Stomach smooth muscle (tissue), 2 donors: ENCODE results near the gene VWA7.
"Not testable (repeated sequence)": the region's sequence is repeated elsewhere in the genome, so short reads cannot be mapped to it uniquely, and the experiment has no call there.

Experiments used
- H3K27ac ChIP-seq: one replicate; pipeline ENCODE4 v1.7.0; 2013; ENCODE audit warnings: mild to moderate bottlenecking, low read length, inconsistent platforms
- H3K27me3 ChIP-seq, 2 donors: one replicate each; pipeline ENCODE4 v1.7.0; 2013; ENCODE audit warnings: low read length in 2 of 2; ENCODE audit not compliant: insufficient read depth in 2 of 2, control insufficient read depth in 1 of 2
- H3K36me3 ChIP-seq, 2 donors: one replicate each; pipeline ENCODE4 v1.7.0; 2013; ENCODE audit warnings: low read length in 2 of 2; ENCODE audit not compliant: control insufficient read depth in 2 of 2, insufficient read depth in 2 of 2
- H3K4me1 ChIP-seq: one replicate; pipeline ENCODE4 v1.7.0; 2013; ENCODE audit warnings: low read length; ENCODE audit not compliant: control insufficient read depth, insufficient read depth
- H3K4me3 ChIP-seq, 2 donors: one replicate each; pipeline ENCODE4 v1.7.0; 2013; ENCODE audit warnings: low read length in 2 of 2
- H3K9ac ChIP-seq, 2 donors: one replicate each; pipeline ENCODE4 v1.7.0; 2013; ENCODE audit warnings: low read length in 2 of 2, mild to moderate bottlenecking in 1 of 2
- H3K9me3 ChIP-seq, 2 donors: one replicate each; pipeline ENCODE4 v1.7.0; 2013; ENCODE audit warnings: low read length in 2 of 2; ENCODE audit not compliant: control insufficient read depth in 2 of 2
- donor health status: healthy.
- donor health status: Pancreatic carcinoma.

VWA7 gene, protein sequence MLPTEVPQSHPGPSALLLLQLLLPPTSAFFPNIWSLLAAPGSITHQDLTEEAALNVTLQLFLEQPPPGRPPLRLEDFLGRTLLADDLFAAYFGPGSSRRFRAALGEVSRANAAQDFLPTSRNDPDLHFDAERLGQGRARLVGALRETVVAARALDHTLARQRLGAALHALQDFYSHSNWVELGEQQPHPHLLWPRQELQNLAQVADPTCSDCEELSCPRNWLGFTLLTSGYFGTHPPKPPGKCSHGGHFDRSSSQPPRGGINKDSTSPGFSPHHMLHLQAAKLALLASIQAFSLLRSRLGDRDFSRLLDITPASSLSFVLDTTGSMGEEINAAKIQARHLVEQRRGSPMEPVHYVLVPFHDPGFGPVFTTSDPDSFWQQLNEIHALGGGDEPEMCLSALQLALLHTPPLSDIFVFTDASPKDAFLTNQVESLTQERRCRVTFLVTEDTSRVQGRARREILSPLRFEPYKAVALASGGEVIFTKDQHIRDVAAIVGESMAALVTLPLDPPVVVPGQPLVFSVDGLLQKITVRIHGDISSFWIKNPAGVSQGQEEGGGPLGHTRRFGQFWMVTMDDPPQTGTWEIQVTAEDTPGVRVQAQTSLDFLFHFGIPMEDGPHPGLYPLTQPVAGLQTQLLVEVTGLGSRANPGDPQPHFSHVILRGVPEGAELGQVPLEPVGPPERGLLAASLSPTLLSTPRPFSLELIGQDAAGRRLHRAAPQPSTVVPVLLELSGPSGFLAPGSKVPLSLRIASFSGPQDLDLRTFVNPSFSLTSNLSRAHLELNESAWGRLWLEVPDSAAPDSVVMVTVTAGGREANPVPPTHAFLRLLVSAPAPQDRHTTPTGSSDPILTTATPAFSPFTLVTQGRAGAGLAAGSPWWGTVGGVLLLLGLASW

DNA sequence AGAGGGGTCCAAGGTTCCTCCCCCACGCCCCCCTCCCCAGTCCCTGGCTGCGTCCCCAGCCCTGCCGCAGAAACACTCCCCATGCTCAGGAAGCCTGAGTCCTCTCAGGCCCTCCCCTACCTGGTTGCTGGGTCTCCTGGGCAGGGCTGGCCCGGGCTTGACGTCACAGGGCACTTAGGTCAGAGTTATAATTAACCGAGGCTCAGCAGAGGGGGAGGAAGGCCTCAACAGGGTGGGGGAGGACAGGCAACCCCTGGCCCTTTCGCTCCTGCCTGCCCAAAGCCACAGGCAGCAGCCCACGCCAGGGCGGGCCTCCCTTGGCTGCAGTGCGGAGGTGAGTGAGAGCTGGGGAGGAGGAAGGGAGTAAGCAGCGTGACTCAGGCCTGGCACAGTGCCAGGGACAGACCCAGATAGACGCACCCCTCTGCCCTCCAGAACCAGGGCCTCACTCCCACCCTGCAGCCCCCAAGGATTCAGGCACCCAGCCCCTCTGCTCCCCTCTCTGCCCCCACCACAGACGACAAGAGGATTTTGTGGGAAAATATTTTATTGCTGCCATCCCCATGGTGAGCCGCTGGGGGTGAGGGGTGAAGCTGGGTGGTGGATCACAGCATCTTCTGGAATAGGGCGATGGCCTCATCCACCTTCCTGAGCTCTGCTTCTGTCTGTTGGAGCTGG is at the start of gene VWA7:
TSS of gene VWA7 (minus strand) at position 340 of the 678 bp plus-strand sequence. CDS start 549 bp downstream, outside the sequence.
- Histone ChIP-seq H3K4me1 (peaks cover 9% of the 10 kb centered on the region), H3K4me3 (no peak within 1 kb of the TSS), H3K27me3 (no peaks in the 10 kb centered on the region), H3K9ac (peak within 1 kb of the TSS in 1 of 2 donors; percentile 36), H3K9me3 (no peaks in the 10 kb centered on the region), H3K36me3 (peaks cover 19 to 21% of the 10 kb centered on the region in 2 donors), H3K27ac (no peak within 1 kb of the TSS)

DNA sequence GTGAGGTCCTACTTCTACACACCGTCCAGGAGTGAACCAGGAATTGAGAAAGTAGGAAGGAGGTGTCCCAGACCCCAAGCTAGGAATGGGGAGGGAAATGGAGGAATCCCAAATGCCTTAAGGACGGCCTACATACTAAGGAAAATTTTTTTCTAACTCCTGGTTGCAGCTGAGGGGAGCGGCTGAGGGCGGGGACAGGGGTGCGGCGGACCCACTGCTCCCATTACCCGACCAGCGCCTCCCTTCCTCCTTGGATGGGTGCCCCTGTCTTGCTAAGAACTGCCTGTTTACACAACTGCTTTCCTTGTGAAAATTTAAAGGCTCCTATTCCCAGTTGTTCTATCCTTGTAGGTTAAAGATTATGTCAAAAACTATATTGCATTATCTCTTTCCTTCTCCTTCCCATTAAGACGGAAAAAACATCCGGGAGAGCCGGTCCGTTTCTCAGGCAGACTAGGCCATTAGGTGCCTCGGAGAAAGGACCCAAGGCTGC is 49.7 kb upstream of the VWA7 start:
- Histone ChIP-seq H3K9me3 (no peaks in the 10 kb centered on the region), H3K27me3 (no peaks in the 10 kb centered on the region), H3K36me3 (no peaks in the 10 kb centered on the region), H3K9ac (peak overlapping the region; percentile 81 to 90), H3K4me3 (peak overlapping the region; percentile 58 to 83), H3K4me1 (peaks cover 32% of the 10 kb centered on the region), H3K27ac (peak overlapping the region; percentile 97)

GRCh38 chr6:31825553-31825952 is 48.4 kb upstream of the VWA7 start:
- Histone ChIP-seq H3K9me3 (no peaks in the 10 kb centered on the region), H3K36me3 (no peaks in the 10 kb centered on the region), H3K4me1 (peaks cover 29% of the 10 kb centered on the region), H3K4me3 (no peak overlapping the region), H3K27me3 (no peaks in the 10 kb centered on the region), H3K9ac (no peak overlapping the region), H3K27ac (peak overlapping the region; percentile 97)

GRCh38 chr6:31823592-31824196 is 46.6 kb upstream of the VWA7 start:
- not testable (repeated sequence) for H3K4me3 ChIP-seq, H3K9ac ChIP-seq, H3K9me3 ChIP-seq, H3K27me3 ChIP-seq, H3K36me3 ChIP-seq
- peaks cover 29% of the 10 kb centered on the region for H3K4me1 ChIP-seq
- peak overlapping the region; percentile 99 for H3K27ac ChIP-seq

DNA sequence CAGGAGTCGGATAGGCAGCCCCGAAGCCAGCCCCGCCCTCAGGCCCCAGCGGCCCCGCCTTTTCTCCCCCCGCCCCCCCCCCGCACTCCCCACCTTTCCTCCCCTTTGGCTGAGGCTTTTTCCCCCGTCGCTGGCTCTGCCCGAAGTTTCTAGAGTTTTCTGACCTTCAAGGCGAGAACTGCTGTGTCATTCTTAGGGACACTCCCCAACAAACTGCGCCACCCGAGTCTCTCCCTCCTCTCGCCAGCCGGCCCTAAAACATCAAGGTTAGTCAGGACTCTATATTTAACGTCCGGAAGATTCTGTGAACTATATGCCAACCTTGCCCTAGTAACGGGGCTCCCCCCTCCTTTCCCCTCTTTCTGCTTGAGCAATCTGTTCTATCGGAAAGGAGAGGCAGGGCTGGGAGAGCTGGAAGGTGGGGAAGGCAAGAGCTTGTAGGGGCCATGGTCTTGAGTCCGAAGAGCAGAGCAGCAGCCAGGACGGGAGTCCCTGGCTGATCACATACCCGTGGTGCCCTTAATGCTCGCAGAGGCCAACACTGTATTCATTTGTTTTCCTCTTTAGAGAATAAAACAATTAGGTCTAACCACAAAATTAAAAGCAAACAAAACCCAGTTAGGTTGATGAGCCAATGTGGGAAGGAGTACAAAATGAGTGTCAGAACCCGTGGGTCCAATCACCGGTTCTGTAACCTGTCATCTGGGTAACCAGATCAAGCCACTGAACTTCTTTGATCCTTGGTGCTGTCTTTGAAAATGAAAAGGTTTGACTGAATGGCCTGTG is 45.1 kb upstream of the VWA7 start:
- Histone ChIP-seq H3K36me3 (no peaks in the 10 kb centered on the region), H3K9me3 (peaks cover 0 to 4% of the 10 kb centered on the region in 2 donors), H3K27ac (peak overlapping the region; percentile 99), H3K4me1 (peaks cover 31% of the 10 kb centered on the region), H3K4me3 (peak overlapping the region; percentile 81 to 83), H3K9ac (peak overlapping the region; percentile 88 to 97), H3K27me3 (no peaks in the 10 kb centered on the region)

DNA sequence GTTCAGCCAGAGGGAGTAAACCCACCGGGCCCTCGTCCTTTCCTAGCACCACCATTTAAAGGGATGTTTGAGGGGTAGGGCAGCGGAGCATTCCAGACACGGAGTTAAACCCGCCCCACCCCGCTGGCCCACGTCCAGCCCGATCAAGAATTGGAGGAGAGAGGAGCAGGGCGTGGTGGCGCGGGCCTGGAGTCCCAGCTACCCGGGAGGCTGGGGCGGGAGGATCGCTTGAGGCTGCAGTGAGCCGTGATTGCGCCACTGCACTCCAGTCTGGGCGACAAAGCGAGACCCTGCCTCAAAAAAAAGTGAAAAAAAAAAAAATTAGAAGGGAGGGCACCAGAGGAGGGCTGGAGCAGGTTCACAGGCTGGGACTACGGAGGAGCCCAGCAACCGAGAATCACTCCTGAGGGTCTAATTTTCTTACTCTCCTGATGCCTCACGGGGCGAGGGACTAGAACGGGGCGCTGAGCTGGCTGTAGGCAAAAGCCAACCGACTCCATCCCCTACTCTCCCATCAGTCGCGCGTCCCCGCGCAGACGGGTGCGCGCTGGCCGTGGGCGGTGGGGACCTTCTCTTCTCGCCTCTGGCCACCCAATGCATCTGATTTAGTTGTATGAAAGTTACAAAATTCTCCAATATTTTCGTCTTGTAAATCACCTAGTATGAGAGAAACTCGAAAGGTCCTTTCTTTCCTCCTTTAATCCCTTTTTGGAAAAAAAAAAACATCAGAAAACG is 44.3 kb upstream of the VWA7 start:
- H3K36me3 ChIP-seq = no peaks in the 10 kb centered on the region
- no peaks in the 10 kb centered on the region for H3K27me3 ChIP-seq
- H3K9me3 ChIP-seq = peaks cover 0 to 4% of the 10 kb centered on the region in 2 donors
- H3K4me3 ChIP-seq = peak overlapping the region; percentile 79 to 81
- H3K4me1 ChIP-seq = peaks cover 28% of the 10 kb centered on the region
- peak overlapping the region; percentile 99 for H3K27ac ChIP-seq
- peak overlapping the region; percentile 87 to 88 for H3K9ac ChIP-seq

DNA sequence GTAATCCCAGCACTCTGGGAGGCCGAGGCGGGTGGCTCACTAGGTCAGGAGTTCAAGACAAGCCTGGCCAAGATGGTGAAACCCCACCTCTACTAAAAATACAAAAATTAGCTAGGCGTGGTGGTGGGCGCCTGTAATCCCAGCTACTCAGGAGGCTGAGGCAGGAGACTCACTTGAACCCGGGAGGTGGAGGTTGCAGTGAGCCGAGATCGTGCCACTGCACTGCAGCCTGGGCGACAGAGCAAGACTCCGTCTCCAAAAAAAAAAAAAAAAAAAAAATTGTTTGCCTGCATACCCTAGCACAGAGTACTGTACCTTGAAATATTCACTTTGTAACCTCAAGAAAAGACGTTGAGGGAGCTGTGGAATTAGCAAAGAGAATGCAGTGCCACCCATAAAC is 43.3 kb upstream of the VWA7 start:
- Histone ChIP-seq H3K4me1 (peaks cover 24% of the 10 kb centered on the region), H3K4me3 (peak overlapping the region in 1 of 2 donors; percentile 79)

GRCh38 chr6:31819871-31820299 is 42.8 kb upstream of the VWA7 start:
- H3K36me3 ChIP-seq = no peaks in the 10 kb centered on the region
- H3K9ac ChIP-seq = no peak overlapping the region
- peaks cover 24% of the 10 kb centered on the region for H3K4me1 ChIP-seq
- no peaks in the 10 kb centered on the region for H3K27me3 ChIP-seq
- H3K9me3 ChIP-seq = peaks cover 0 to 4% of the 10 kb centered on the region in 2 donors
- no peak overlapping the region for H3K27ac ChIP-seq
- H3K4me3 ChIP-seq = peak overlapping the region in 1 of 2 donors; percentile 22

More for the DNA sequence above, 43.3 kb upstream of the VWA7 start:
- not testable (repeated sequence) for H3K9me3 ChIP-seq, H3K27me3 ChIP-seq, H3K9ac ChIP-seq, H3K36me3 ChIP-seq, H3K27ac ChIP-seq

GRCh38 chr6:31817929-31818511 is 40.9 kb upstream of the VWA7 start:
- H3K9me3 ChIP-seq, H3K27me3 ChIP-seq, H3K36me3 ChIP-seq: not testable (repeated sequence)
- Histone ChIP-seq H3K9ac (peak overlapping the region in 1 of 2 donors; percentile 36), H3K27ac (peak overlapping the region; percentile 58), H3K4me3 (peak overlapping the region; percentile 71 to 80), H3K4me1 (peaks cover 23% of the 10 kb centered on the region)
